ENCODE measurements around the gene PIM2. TPM values are rescaled to one million over a fixed set of nuclear protein-coding genes. Genes with fewer than 3 reads are reported as not detected.

The PIM2 gene
- total and polyA plus RNA-seq, 12 donors: 3.8 to 14.1 (median 9.3) TPM

DNA sequence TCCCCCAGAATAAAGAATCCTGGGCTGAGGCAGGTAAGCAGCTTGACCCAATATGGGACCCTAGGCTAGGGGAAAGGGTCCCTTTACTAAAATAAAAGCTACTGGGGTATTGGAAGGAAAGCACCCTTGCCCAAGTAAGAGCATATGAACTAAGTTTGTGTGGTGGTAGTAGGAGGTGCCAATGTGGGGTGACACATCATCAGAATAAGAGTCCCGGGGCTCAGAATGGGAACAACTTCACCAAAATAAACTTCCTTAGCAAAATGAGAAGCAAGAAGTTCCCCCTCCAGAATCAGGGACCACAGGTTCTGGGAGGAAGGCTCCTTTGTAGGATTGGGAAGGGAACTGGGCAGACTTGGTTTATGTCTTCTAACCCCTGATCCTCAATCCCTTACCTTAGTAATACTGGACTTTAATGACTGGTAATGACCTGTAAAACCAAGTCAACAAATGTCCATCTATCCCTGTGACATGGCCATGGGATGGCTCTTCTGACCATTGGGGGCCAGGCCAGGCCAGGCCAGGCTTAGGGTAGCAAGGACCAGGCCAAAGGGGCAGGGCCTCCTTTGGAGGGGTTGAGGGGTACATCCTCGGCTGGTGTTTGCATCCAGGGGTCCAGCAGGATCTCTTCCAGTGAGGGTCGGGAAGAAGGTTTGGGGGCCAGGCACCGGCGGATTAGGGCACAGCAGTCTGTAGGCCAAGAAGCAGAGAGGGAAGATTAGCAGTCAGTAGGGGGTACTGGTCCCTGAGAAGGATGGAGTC, 5.0 kb downstream of the PIM2 start:
- 84 to 94% (median 88%) methylated on average over 2 to 5 of the region's 5 CpGs for WGBS, 4 donors
- no peak for DNase-seq
- TF ChIP-seq, protein P1, sequence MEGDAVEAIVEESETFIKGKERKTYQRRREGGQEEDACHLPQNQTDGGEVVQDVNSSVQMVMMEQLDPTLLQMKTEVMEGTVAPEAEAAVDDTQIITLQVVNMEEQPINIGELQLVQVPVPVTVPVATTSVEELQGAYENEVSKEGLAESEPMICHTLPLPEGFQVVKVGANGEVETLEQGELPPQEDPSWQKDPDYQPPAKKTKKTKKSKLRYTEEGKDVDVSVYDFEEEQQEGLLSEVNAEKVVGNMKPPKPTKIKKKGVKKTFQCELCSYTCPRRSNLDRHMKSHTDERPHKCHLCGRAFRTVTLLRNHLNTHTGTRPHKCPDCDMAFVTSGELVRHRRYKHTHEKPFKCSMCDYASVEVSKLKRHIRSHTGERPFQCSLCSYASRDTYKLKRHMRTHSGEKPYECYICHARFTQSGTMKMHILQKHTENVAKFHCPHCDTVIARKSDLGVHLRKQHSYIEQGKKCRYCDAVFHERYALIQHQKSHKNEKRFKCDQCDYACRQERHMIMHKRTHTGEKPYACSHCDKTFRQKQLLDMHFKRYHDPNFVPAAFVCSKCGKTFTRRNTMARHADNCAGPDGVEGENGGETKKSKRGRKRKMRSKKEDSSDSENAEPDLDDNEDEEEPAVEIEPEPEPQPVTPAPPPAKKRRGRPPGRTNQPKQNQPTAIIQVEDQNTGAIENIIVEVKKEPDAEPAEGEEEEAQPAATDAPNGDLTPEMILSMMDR (IDR thresholded peaks at IDR 0.05): no peak
- Histone ChIP-seq H3K9me3 (replicated peaks in 1 of 3) (no peaks in the 10 kb centered on the region), H3K27me3 (no peaks in the 10 kb centered on the region), H3K36me3 (replicated peaks in 1 of 2) (no peaks in the 10 kb centered on the region), H3K4me3 (no peak overlapping the region), H3K27ac (no peak overlapping the region), H3K4me1 (replicated peaks in 1 of 2) (peaks cover 0 to 5% of the 10 kb centered on the region in 2 donors)
- intact Hi-C loops (cut with DNase I): no loop called here

DNA sequence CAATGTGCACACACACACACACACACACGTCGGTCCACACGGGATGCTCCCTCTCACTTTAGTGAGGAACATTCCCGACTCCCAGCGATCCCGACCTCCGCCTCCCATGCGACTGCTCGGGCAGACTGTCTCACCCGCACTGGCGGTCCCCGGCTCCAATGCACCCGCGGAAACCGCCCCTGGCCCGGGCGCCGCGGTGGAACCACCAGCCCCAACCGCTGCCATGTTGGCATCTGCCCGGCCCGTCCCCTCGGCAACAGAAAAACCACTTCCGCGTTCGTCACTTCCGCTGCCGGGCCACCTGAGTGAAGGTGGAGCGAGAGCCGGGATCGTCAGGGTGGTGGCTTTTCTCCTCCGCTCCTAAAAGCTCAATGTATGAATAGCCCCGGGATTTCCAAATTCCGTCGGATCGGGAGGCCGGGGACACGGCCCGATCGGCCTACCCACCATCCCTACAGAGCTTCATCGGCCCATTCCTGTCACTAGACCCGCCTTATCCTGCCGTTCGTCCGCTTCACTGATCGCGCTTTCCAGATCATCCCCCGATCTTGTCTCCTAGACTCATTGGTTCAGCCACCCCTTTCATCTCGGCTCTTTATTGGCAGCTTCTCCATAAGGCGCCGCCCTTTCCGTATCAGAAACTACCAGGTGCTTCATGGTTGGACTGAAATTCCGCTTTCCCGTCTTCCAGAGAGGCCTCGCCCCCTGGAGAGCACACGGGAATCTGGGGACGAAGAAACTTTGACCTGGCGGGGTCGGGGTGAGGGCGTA, 7.2 kb downstream of the PIM2 start, which contains the start of gene SLC35A2:
Gene SLC35A2, minus strand, starts transcription at position 235 of the 771 bp plus-strand sequence. Its CDS starts 10 bp downstream, at position 225.
- H3K27ac ChIP-seq: peak within 1 kb of the TSS; percentile 66 to 87 (median 76)
- WGBS, 4 donors: 0 to 41% (median 15%) methylated on average over 16 to 60 of the region's 60 CpGs
- intact Hi-C loops (cut with DNase I): no loop called here
- no peaks in the 10 kb centered on the region for H3K9me3 ChIP-seq (replicated peaks in 1 of 3)
- no peaks in the 10 kb centered on the region for H3K36me3 ChIP-seq (replicated peaks in 1 of 2)
- peak within 1 kb of the TSS; percentile 21 to 82 (median 26) for H3K4me3 ChIP-seq
- peak; percentile 77 to 89 (median 83) for DNase-seq
- H3K4me1 ChIP-seq (replicated peaks in 1 of 2): peaks cover 0 to 5% of the 10 kb centered on the region in 2 donors
- peak in 1 of 2 donors; percentile 67 for TF ChIP-seq POLR2A (IDR thresholded peaks at IDR 0.05)
- TF ChIP-seq, protein P1 (IDR thresholded peaks at IDR 0.05): no peak
- no peaks in the 10 kb centered on the region for H3K27me3 ChIP-seq

DNA sequence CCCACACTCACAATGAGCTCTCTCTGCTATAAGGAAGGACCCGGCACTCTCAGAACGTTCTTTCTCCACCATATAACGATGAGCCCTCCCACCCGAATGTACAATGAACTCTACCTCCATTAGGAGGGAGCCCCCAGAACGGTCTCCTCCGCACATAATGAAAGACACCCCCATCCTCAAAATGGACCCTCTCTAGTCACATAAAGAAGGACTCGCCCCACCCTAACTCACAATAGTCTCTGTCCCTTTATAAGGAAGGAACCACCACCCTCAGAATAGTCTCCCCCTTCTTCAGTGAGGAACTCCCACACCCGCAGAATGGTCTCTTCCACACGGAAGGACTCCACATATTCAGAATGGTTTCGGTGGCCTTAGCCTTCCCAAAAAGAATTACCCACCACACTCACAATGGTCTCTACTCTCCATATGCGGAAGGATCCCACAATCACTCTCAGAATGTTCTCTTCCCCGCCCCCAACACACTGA, 7.9 kb downstream of the PIM2 start:
- Histone ChIP-seq H3K9me3 (replicated peaks in 1 of 3) (no peaks in the 10 kb centered on the region), H3K4me3 (peak overlapping the region in 3 of 4 donors; percentile 21 to 82 (median 27)), H3K27ac (peak overlapping the region in 2 of 5 donors; percentile 79 to 87), H3K4me1 (replicated peaks in 1 of 2) (peaks cover 0 to 5% of the 10 kb centered on the region in 2 donors), H3K27me3 (no peaks in the 10 kb centered on the region), H3K36me3 (replicated peaks in 1 of 2) (no peaks in the 10 kb centered on the region)
- peak in 1 of 7 donors; percentile 21 for DNase-seq
- intact Hi-C loops (cut with DNase I): no loop called here
- 0 to 33% (median 11%) methylated on average over 11 to 12 of the region's 12 CpGs for WGBS, 4 donors
- TF ChIP-seq, protein P1 (IDR thresholded peaks at IDR 0.05): no peak
- TF ChIP-seq POLR2A (IDR thresholded peaks at IDR 0.05): no peak

DNA sequence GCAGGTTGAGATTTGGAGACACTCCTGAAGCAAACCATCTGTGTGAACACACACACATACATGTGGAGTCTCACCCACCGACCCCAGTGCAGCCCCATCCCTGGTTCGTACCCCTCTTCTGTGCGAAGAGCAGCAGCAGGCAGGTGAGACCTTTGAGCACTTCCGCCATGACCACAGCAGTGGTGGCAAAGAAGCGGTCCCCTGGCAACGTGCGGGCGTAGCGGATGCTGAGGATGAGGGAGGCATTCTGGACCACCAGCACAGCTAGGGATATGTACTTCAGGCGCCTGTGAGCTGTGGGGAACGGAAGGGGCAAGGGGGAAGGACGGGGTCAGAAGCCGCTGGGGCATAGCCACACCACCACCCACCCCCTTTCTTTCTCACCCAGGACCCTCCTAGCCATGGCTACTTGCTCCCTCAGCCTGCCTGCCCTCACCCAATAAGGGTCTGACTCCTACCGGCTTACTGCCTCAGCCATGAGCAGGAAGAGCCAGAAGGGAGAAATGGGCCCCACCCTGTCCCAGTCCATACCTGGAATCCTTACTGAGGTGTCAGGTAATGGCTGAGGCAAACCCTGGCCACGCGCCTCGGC, 9.0 kb downstream of the PIM2 start:
- Histone ChIP-seq H3K9me3 (replicated peaks in 1 of 3) (no peaks in the 10 kb centered on the region), H3K4me1 (replicated peaks in 1 of 2) (peaks cover 0 to 5% of the 10 kb centered on the region in 2 donors), H3K4me3 (no peak overlapping the region), H3K27me3 (no peaks in the 10 kb centered on the region), H3K36me3 (replicated peaks in 1 of 2) (peaks cover 0 to 5% of the 10 kb centered on the region in 2 donors), H3K27ac (no peak overlapping the region)
- DNase-seq: no peak
- intact Hi-C loops (cut with DNase I): loop anchor here in 1 of 2 donors (10.0 kb wide), 1 partner anchor 115 kb away; no protein-coding TSS in a partner anchor
- WGBS, 4 donors: 87 to 90% (median 90%) methylated on average over 9 to 17 of the region's 17 CpGs
- TF ChIP-seq, protein P1 (IDR thresholded peaks at IDR 0.05): no peak
- TF ChIP-seq POLR2A (IDR thresholded peaks at IDR 0.05): no peak
